K562 (cell line): Measurements from ENCODE around the gene SRF. TPM values are rescaled to one million over a fixed set of nuclear protein-coding genes. Genes with fewer than 3 reads are reported as not detected.
A peak's percentile ranks its signal among the peaks of the same experiment; 100 is the strongest.

Experiments
- CCAR2 ChIP-seq: fragments of 200-400 bp; formaldehyde crosslinking; IDR thresholded peaks from 2 replicates; pipeline ENCODE4 v1.6.1; 2017; ENCODE audit warnings: mild to moderate bottlenecking, low read depth, low read length
- CTBP1 ChIP-seq: fragments of 450-650 bp; IDR thresholded peaks from 2 replicates; pipeline ENCODE4 v1.6.1; 2016; ENCODE audit warnings: borderline replicate concordance
- HEY1 ChIP-seq: fragments of 250-450 bp; sonication (Bioruptor Pico); IDR thresholded peaks from 2 replicates; pipeline ENCODE4 v1.5.0; 2020; ENCODE audit warnings: mild to moderate bottlenecking, moderate library complexity, borderline replicate concordance
- HSF4 ChIP-seq: fragments of 250-450 bp; sonication (Bioruptor Pico); IDR thresholded peaks from 2 replicates; pipeline ENCODE4 v2.1.2; 2022; ENCODE audit warnings: mild to moderate bottlenecking, moderate library complexity, borderline replicate concordance
- JUN ChIP-seq, 2 experiments: sonication (generic) in 1 of 2; formaldehyde crosslinking in 1 of 2; IDR thresholded peaks; 2 replicates each; pipeline versions ENCODE4 v1.6.1 to v1.8.0; 2012 to 2022; ENCODE audit warnings: borderline replicate concordance in 2 of 2, mild to moderate bottlenecking in 2 of 2, improper control_type of control experiment in 1 of 2, low read depth in 1 of 2, low read length in 1 of 2, missing genetic modification reagents in 1 of 2
- OTX1 ChIP-seq: fragments of 450-650 bp; formaldehyde crosslinking; IDR thresholded peaks from 2 replicates; pipeline ENCODE4 v1.4.0; 2022; ENCODE audit warnings: mild to moderate bottlenecking
- PPARD ChIP-seq: fragments of 250-450 bp; sonication (Bioruptor Pico); IDR thresholded peaks from 2 replicates; pipeline ENCODE4 v1.8.0; 2022; ENCODE audit warnings: inconsistent platforms, mild to moderate bottlenecking, moderate library complexity
- RBM34 ChIP-seq: fragments of 200-400 bp; formaldehyde crosslinking; IDR thresholded peaks from 2 replicates; pipeline ENCODE4 v1.6.1; 2018; ENCODE audit warnings: low read length, borderline replicate concordance; ENCODE audit not compliant: insufficient read depth
- SMARCC2 ChIP-seq: fragments of 450-650 bp; IDR thresholded peaks from 2 replicates; pipeline ENCODE4 v1.6.1; 2017; ENCODE audit warnings: antibody characterized with exemption, moderate library complexity, mild to moderate bottlenecking, low read depth
- TOE1 ChIP-seq, 2 experiments: fragments of 450-650 bp in 1 of 2; sonication (generic) in 1 of 2; formaldehyde crosslinking in 1 of 2; IDR thresholded peaks; 2 replicates each; pipeline versions ENCODE4 v1.7.1 to v1.8.0; 2016 to 2022; ENCODE audit warnings: borderline replicate concordance in 2 of 2, mild to moderate bottlenecking in 2 of 2, antibody characterized with exemption in 1 of 2, inconsistent platforms in 1 of 2, low read depth in 1 of 2, missing genetic modification reagents in 1 of 2, moderate library complexity in 1 of 2
- ZSCAN29 ChIP-seq: fragments of 450-650 bp; IDR thresholded peaks from 2 replicates; pipeline ENCODE4 v1.6.1; 2017
- polyA plus RNA-seq, 8 experiments: library from polyadenylated mRNA; depleted of rRNA in 4 of 8; stranded (reverse) in 5 of 8; unstranded in 3 of 8; fragments of >200 nt; fragmentation: Nextera tagmentation in 2 of 8; fragmentation: Illumina TruSeq in 1 of 8; extraction: Ambion mirVana in 2 of 8; extraction: Trizol in 1 of 8; gene quantifications; 2 replicates each; pipeline versions ENCODE4 v1.2.1 to v1.2.3, GENCODE V29; 2011 to 2014; ENCODE audit warnings: inconsistent platforms in 1 of 8, missing spikeins in 1 of 8
- total RNA-seq, 7 experiments: library from RNA; depleted of rRNA in 6 of 7; stranded (reverse); fragments of >200 nt in 6 of 7; fragmentation: Illumina TruSeq in 2 of 7; extraction: Trizol in 2 of 7; gene quantifications; 2 replicates each; pipeline versions ENCODE4 v1.2.1 to v1.2.3, GENCODE V29; 2011 to 2021; ENCODE audit warnings: low replicate concordance in 1 of 7
- TF ChIP-seq, protein P1 (sequence below), 2 experiments: fragments of 450-650 bp; IDR thresholded peaks; 2 replicates each; pipeline ENCODE4 v1.6.1; 2018; ENCODE audit warnings: mild to moderate bottlenecking in 2 of 2, low read depth in 1 of 2; ENCODE audit not compliant: partially characterized antibody in 2 of 2
- TF ChIP-seq, protein P2 (sequence below): fragments of 450-650 bp; IDR thresholded peaks from 2 replicates; pipeline ENCODE4 v1.6.1; 2018; ENCODE audit not compliant: partially characterized antibody
- TF ChIP-seq, protein P3 (sequence below): fragments of 450-650 bp; IDR thresholded peaks from 2 replicates; pipeline ENCODE4 v1.6.1; 2018; ENCODE audit warnings: mild to moderate bottlenecking, low read depth; ENCODE audit not compliant: partially characterized antibody

The SRF gene
- total and polyA plus RNA-seq, 9 of the 15 experiments (the other 6 are each of a cell fraction or from before 2014, with no cell fraction given) = 2.5 to 37.0 (median 24.6) TPM

DNA sequence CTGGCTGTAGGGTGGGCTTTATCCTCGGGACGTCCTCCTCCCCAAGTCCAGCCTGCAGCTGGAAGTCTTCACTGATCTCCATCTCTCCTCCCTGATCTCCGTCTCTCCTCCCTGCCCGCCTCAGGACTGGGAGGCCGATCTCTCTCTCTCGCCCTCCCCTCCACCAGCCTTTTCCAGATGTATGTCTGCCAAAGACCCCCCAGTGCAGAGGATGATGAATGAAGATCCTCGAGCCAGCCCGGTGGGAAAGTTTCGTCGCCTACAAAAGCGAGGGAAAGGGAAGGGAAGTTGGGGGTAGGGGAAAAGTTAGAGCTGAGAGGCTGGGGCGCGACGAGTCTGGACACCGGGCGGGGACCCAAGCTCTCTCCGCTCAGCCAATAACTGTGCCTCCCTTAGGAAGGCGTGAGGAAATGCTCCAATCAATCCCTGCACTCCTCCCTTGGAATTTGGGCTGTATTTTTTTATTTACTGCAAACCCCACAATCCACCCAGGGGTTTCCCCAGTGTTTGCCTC, 595 bp upstream of the SRF start (continued):
- TF ChIP-seq PPARD (no peak), OTX1 (peak; percentile 43; the same call in 1 of the 2 replicates), HSF4 (CRISPR knock-in tag) (no peak), CTBP1 (no peak; the same call in 1 of the 2 replicates), SMARCC2 (0 out of 2 replicates have a peak, but pooled peaks have one; percentile 35), ZSCAN29 (no peak), TOE1 (IDR thresholded peaks at IDR 0.05; ENCODE audit: borderline replicate concordance) (no peak; the same call in 1 of the 2 replicates), TOE1 (CRISPR knock-in tag; IDR thresholded peaks at IDR 0.05; ENCODE audit: borderline replicate concordance, low read depth) (0 out of 2 replicates have a peak, but pooled peaks have one; percentile 56), JUN (IDR thresholded peaks at IDR 0.05; ENCODE audit: borderline replicate concordance, low read depth, low read length) (no peak), JUN (CRISPR knock-in tag; IDR thresholded peaks at IDR 0.05; ENCODE audit: borderline replicate concordance) (no peak), RBM34 (no peak), CCAR2 (no peak), HEY1 (CRISPR knock-in tag) (no peak)
- TF ChIP-seq, protein P1, sequence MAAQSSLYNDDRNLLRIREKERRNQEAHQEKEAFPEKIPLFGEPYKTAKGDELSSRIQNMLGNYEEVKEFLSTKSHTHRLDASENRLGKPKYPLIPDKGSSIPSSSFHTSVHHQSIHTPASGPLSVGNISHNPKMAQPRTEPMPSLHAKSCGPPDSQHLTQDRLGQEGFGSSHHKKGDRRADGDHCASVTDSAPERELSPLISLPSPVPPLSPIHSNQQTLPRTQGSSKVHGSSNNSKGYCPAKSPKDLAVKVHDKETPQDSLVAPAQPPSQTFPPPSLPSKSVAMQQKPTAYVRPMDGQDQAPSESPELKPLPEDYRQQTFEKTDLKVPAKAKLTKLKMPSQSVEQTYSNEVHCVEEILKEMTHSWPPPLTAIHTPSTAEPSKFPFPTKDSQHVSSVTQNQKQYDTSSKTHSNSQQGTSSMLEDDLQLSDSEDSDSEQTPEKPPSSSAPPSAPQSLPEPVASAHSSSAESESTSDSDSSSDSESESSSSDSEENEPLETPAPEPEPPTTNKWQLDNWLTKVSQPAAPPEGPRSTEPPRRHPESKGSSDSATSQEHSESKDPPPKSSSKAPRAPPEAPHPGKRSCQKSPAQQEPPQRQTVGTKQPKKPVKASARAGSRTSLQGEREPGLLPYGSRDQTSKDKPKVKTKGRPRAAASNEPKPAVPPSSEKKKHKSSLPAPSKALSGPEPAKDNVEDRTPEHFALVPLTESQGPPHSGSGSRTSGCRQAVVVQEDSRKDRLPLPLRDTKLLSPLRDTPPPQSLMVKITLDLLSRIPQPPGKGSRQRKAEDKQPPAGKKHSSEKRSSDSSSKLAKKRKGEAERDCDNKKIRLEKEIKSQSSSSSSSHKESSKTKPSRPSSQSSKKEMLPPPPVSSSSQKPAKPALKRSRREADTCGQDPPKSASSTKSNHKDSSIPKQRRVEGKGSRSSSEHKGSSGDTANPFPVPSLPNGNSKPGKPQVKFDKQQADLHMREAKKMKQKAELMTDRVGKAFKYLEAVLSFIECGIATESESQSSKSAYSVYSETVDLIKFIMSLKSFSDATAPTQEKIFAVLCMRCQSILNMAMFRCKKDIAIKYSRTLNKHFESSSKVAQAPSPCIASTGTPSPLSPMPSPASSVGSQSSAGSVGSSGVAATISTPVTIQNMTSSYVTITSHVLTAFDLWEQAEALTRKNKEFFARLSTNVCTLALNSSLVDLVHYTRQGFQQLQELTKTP (IDR thresholded peaks at IDR 0.05; ENCODE audit: low read depth in 1 of 2, partially characterized antibody in 2 of 2) = no peak
- TF ChIP-seq, protein P2, sequence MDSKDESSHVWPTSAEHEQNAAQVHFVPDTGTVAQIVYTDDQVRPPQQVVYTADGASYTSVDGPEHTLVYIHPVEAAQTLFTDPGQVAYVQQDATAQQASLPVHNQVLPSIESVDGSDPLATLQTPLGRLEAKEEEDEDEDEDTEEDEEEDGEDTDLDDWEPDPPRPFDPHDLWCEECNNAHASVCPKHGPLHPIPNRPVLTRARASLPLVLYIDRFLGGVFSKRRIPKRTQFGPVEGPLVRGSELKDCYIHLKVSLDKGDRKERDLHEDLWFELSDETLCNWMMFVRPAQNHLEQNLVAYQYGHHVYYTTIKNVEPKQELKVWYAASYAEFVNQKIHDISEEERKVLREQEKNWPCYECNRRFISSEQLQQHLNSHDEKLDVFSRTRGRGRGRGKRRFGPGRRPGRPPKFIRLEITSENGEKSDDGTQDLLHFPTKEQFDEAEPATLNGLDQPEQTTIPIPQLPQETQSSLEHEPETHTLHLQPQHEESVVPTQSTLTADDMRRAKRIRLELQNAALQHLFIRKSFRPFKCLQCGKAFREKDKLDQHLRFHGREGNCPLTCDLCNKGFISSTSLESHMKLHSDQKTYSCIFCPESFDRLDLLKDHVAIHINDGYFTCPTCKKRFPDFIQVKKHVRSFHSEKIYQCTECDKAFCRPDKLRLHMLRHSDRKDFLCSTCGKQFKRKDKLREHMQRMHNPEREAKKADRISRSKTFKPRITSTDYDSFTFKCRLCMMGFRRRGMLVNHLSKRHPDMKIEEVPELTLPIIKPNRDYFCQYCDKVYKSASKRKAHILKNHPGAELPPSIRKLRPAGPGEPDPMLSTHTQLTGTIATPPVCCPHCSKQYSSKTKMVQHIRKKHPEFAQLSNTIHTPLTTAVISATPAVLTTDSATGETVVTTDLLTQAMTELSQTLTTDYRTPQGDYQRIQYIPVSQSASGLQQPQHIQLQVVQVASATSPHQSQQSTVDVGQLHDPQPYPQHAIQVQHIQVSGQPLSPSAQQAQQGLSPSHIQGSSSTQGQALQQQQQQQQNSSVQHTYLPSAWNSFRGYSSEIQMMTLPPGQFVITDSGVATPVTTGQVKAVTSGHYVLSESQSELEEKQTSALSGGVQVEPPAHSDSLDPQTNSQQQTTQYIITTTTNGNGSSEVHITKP = no peak
- TF ChIP-seq, protein P3, sequence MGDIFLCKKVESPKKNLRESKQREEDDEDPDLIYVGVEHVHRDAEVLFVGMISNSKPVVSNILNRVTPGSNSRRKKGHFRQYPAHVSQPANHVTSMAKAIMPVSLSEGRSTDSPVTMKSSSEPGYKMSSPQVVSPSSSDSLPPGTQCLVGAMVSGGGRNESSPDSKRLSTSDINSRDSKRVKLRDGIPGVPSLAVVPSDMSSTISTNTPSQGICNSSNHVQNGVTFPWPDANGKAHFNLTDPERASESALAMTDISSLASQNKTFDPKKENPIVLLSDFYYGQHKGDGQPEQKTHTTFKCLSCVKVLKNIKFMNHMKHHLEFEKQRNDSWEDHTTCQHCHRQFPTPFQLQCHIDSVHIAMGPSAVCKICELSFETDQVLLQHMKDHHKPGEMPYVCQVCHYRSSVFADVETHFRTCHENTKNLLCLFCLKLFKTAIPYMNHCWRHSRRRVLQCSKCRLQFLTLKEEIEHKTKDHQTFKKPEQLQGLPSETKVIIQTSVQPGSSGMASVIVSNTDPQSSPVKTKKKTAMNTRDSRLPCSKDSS = no peak
